Measurements from ENCODE around the gene TSSK6.

TSSK6 gene

DNA sequence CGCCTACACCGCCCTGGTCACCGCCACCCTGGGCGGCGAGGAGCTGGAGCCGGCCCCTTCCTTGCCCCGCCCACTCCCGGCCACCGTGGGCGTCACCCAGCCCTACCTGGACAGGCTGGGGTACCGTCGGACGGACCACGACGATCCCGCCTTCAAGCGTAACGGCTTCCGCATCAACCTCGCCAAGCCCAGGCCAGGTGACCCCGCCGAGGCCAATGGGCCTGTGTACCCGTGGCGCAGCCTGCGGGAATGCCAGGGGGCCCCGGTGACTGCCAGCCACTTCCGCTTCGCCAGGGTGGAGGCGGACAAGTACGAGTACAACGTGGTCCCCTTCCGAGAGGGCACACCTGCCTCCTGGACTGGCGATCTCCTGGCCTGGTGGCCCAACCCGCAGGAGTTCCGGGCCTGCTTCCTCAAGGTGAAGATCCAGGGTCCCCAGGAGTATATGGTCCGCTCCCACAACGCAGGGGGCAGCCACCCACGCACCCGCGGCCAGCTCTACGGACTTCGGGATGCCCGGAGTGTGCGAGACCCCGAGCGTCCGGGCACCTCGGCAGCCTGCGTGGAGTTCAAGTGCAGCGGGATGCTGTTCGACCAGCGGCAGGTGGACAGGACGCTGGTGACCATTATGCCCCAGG lies 29.7 kb upstream of the TSSK6 start:
- no peak for DNase-seq

GRCh38 chr19:19544257-19544953 lies 29.1 kb upstream of the TSSK6 start:
- DNase-seq = no peak

DNA sequence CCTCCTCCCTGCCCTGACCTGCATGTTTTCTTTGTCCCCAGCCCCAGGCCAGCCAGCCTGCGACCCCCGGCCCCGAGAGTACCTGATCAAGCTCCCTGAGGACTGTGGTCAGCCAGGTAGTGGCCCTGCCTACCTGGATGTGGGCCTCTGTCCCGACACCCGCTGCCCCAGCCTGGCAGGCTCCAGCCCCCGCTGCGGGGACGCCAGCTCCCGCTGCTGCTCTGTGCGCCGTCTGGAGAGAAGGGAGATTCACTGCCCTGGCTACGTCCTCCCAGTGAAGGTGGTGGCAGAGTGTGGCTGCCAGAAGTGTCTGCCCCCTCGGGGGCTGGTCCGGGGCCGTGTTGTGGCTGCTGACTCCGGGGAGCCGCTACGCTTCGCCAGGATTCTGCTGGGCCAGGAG lies 28.3 kb upstream of the TSSK6 start:
- DNase-seq = no peak

DNA sequence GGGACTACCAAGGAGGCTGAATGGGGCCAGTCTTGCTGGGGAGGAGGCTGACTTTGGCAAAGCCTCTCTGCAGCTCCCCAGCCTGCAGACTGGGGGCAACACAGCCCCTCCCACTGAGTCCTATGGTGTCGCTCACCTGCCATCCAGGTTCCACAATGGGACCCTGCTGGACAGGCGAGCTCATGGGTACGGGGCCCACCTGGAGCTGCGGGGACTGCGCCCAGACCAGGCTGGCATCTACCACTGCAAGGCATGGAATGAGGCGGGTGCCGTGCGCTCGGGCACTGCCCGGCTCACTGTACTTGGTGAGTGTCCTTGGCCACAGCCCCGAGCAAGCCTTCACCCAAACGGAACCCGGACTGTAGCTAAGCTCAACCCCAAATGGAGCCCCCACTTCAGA lies 27.8 kb upstream of the TSSK6 start:
- DNase-seq = no peak

DNA sequence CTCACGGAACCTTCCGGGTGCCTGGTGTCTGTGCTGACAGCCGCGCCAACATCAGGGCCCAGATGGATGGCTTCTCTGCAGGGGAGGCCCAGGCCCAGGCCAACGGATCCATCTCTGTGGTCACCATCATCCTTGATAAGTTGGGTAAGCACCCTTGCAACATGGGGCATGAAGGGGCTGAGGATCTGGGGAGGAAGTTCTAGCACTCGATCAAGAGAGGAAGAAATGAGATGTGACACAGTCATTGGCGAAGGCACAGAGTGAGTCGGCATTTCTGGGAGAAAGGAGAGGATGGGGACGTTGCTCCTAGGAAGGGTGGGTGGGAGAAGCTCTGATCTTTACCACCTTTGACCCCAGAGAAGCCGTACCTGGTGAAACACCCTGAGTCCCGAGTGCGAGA lies 27.2 kb upstream of the TSSK6 start:
- no peak for DNase-seq

- DNase-seq = no peak
Measured at GRCh38 chr19:19541616-19542015, 26.3 kb upstream of the TSSK6 start.

GRCh38 chr19:19540715-19541515 lies 25.6 kb upstream of the TSSK6 start:
- no peak for DNase-seq

DNA sequence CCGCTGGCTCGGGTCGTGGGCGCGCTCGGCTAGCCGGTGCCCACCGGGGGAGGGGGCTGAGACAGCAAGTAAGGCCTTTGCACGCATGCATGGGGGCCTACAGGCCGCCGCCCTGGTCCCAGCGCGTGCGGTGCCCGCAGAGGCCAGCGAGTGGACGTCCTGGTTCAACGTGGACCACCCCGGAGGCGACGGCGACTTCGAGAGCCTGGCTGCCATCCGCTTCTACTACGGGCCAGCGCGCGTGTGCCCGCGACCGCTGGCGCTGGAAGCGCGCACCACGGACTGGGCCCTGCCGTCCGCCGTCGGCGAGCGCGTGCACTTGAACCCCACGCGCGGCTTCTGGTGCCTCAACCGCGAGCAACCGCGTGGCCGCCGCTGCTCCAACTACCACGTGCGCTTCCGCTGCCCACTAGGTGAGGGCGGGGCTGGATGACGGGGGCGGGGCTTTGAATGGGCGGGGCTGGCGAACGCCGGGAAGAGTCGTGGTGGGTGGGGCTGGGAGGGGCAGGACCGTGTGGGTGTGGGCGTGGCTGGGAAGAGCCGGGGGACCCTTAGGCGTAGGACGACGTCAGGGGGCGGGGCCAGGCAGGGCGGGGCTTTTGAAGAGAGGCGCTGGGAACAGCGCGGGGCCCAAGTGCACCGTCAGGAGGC lies 24.8 kb upstream of the TSSK6 start:
- peak; percentile 61 for DNase-seq

GRCh38 chr19:19539698-19540063 lies 24.3 kb upstream of the TSSK6 start:
- no peak for DNase-seq

DNA sequence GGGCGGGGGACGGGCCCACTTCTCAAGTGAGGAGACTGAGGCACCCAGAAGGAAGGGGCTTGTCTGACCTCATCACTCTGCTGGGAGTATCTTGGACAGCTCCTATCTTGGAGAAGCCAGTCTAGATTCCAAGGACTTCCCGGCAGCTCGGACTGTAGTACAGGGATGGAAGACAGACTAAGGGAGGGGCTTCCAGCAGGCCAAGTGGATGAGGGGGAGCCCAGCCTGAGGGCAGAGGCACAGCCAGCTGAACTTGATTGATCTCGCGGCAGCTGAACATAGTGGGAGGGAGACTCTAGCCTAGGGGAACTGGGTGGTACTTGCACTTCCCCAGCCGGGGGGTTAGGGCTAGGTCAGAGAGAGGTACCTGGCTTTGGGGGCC lies 23.4 kb upstream of the TSSK6 start:
- no peak for DNase-seq

DNA sequence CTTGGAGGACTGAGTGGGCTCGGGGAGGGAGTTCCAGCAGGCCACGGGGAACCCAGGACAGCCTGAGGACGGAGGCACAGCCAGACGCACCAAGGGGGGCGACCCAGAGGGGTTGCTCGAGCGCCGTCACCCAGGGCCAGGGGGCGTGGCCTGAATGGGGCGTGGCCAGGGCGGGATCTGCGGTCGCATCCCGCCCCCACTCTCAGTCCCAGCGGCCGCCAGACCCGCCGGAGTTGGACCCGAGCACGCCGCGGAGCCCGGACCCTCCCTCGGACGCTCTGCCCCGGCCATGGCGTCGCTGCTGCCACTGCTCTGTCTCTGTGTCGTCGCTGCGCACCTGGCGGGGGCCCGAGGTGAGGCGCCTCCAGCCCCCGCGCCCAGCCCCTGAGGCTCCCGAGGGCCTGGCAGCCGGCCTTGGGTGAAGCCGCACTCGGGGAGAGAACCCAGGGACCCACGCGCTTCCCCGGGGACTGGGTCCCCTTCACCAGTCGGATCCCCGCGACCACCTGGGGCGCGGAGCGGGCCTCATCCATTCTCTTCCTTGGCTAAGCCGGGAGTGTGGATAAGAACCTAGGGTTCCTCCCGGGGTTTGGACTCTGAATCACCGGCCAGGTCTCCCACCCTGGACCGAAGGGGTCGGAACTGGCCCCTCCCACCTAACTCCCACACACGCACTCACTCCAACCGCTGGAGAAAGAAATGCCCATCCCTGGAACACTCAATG lies 22.9 kb upstream of the TSSK6 start, which contains the start of gene CILP2:
Gene CILP2 (plus strand): TSS at position 205 of the 724 bp plus-strand sequence. CDS start 85 bp downstream, at position 290.
- peak; percentile 72 for DNase-seq

DNA sequence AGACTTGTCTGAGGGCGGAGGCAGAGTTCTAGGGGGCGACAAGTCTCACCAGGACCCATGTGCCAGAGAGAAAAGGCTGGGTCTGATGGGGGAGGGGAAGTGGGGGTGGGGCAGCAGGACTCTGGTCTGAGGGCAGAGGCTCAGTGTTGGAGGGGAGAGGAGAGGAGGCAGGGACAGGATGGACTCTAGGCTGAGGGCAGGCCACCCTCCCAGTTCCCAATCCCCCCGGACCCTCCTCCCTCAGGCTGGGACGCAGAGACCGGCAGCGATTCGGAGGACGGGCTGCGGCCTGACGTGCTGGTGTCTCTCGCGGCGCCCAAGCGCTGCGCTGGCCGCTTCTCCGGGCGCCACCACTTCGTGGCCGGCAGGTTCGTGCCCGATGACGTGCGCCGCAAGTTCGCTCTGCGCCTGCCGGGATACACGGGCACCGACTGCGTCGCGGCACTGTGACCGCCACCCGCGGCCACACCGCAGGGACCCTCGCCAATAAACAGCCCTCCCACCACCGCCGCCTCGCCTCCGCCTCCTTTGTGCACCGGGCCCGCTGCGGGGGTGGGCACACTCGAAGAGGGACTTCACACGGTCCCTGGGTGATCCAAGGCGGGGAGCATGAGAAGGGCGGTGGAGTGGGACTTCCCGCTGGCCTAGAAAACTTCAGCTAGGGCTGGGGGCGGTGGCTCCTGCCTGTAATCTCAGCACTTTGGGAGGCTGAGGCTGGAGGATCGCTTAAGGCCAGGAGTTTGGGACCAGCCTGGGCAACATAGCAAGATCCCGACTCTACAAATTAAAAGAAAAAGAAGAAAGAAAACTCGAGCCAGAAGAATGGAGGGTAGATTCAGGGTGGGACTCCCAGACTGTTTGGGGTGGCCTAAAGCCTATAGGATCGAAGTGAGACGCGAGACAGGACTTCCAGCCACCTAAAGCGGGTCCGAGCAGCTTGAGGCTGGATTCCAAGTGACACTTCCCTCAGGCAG lies 22.0 kb upstream of the TSSK6 start:
- peak; percentile 50 for DNase-seq

GRCh38 chr19:19535311-19536191 lies 20.2 kb upstream of the TSSK6 start:
- DNase-seq = no peak

- no peak for DNase-seq
Measured at GRCh38 chr19:19534556-19535265, 19.4 kb upstream of the TSSK6 start.

DNA sequence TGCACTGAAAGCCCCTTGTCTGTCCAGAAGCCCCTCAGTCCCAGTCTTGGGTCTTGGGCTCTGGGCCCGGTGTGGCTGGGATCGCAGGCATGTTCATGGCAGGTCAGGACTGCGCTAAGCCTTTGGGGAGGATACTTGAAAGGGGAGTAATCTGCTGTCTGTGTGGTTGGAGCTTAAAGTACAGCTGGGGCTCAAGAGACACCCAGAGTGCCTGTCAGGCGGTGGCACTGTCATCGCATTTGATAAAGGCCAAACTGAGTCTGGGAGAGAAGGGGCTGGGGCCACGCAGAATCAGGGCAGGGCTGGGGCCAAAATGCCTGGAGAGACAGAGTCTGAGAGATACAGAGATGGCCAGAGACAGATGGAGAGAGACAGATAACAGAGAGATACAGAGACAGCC lies 18.5 kb upstream of the TSSK6 start:
- DNase-seq = no peak

DNA sequence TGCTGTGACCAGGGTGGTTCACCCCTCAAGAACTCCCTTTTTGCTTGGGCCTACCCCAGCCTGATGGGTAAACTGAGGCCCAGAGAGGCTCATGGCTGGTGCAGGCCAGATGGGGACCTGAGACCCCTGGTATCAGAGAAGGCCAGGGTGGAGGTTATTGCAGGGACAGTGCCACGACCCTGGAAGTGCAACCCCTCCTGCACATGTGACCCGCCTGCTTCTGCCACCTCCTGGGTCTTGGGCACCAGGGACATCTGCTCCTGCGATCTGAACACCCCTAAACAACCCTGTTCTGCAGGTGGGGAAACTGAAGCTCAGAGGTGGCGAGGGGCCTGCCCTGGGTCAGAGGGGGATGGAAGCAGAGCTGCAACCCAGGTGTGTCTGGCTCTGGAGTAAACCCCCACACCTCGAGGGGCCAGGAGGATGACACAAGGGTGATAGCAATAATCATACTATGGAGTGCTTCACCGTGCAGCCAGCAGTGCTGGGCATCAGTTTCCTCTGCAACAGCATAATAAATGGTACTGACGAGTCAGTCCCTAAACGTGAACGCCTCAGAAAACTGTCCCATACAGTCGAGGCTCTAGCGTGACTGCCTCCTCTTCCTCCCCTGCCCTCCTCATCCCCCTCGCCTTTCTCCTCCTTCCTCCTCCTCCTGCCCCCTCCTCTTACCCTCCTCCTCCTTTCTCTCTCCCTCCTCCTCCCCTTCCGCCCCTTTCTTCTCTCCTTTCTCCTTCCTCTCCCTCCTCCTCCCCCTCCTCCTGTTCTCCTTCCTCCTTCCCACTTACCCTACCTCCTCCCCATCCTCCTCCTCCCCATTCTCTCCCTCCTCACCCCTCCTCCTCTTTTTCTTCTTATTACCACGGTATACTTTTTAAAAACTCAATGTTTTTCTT lies 17.7 kb upstream of the TSSK6 start:
- DNase-seq = no peak

GRCh38 chr19:19531951-19532805 lies 16.8 kb upstream of the TSSK6 start:
- DNase-seq = peak; percentile 77

Measured in right kidney (tissue), 1 donor.